NB4 (cell line): Measurements from ENCODE around the gene PLA2G15.

Source experiments
- DNase-seq: peaks from one replicate; pipeline ENCODE4 v3.0.0; 2010; ENCODE audit warnings: low read depth
- H3K4me3 ChIP-seq: one replicate; pipeline ENCODE4 v1.5.1; 2011; ENCODE audit warnings: mild to moderate bottlenecking, low read depth, low read length, moderate library complexity
- MYC ChIP-seq: IDR thresholded peaks from 2 replicates; pipeline ENCODE4 v1.6.1; 2011; ENCODE audit warnings: low read depth, low read length
- POLR2A ChIP-seq: IDR thresholded peaks from 2 replicates; pipeline ENCODE4 v1.6.1; 2011; ENCODE audit warnings: mild to moderate bottlenecking; ENCODE audit not compliant: insufficient read length; ENCODE audit errors: extremely low read depth
- TF ChIP-seq, protein P1 (sequence below): IDR thresholded peaks from 2 replicates; pipeline ENCODE4 v1.6.1; 2011; ENCODE audit warnings: low read depth, low read length
- TF ChIP-seq, protein P2 (sequence below): IDR thresholded peaks from one replicate; pipeline ENCODE4 v1.5.1; 2012; ENCODE audit warnings: low read depth, low read length

The PLA2G15 gene

DNA sequence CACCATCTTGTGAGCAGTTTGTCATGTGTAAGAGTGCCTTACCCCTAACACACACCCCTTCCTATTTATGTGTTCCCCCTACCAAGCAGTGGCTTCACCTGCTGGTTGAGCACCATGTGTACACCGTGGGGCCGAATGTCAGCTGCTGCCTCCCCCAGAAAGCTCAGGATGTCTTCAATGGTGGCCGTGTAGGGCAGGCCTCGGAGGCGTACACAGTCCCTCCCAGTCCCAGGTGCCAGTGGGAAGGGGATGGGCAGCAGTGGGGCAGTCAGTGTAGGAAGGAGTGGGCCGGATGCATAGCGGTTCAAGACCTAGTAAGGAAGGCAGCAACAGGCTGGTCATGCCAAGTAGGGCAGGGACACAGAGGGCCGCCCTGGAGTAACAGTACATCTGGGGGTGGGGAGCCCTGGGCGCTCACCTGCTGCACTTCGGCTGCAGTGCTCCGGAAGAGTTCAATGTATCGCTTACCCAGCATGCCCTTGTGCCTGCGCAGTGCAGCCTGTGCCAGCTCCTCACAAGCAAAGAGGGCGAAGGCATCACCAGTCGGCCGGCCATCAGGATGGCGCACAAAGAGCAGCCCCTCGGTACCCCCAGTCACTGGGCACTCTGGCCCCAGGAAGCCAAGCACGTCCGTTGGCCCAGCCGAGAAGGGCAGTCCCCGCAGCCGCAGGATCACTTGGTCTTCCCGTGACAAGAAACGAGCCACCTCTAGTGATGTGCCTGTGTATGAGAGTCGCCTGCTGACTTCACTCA lies 13.6 kb upstream of the PLA2G15 start:
- no peak overlapping the region for H3K4me3 ChIP-seq
- no peak for DNase-seq
- TF ChIP-seq MYC: no peak
- TF ChIP-seq, protein P1, sequence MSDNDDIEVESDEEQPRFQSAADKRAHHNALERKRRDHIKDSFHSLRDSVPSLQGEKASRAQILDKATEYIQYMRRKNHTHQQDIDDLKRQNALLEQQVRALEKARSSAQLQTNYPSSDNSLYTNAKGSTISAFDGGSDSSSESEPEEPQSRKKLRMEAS: no peak
- TF ChIP-seq, protein P2, sequence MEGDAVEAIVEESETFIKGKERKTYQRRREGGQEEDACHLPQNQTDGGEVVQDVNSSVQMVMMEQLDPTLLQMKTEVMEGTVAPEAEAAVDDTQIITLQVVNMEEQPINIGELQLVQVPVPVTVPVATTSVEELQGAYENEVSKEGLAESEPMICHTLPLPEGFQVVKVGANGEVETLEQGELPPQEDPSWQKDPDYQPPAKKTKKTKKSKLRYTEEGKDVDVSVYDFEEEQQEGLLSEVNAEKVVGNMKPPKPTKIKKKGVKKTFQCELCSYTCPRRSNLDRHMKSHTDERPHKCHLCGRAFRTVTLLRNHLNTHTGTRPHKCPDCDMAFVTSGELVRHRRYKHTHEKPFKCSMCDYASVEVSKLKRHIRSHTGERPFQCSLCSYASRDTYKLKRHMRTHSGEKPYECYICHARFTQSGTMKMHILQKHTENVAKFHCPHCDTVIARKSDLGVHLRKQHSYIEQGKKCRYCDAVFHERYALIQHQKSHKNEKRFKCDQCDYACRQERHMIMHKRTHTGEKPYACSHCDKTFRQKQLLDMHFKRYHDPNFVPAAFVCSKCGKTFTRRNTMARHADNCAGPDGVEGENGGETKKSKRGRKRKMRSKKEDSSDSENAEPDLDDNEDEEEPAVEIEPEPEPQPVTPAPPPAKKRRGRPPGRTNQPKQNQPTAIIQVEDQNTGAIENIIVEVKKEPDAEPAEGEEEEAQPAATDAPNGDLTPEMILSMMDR: no peak
- TF ChIP-seq POLR2A: no peak

GRCh38 chr16:68232335-68232734 lies 12.8 kb upstream of the PLA2G15 start:
- H3K4me3 ChIP-seq: no peak overlapping the region
- no peak for DNase-seq
- TF ChIP-seq, protein P1: no peak
- no peak for TF ChIP-seq MYC
- TF ChIP-seq POLR2A: no peak
- TF ChIP-seq, protein P2: no peak

DNA sequence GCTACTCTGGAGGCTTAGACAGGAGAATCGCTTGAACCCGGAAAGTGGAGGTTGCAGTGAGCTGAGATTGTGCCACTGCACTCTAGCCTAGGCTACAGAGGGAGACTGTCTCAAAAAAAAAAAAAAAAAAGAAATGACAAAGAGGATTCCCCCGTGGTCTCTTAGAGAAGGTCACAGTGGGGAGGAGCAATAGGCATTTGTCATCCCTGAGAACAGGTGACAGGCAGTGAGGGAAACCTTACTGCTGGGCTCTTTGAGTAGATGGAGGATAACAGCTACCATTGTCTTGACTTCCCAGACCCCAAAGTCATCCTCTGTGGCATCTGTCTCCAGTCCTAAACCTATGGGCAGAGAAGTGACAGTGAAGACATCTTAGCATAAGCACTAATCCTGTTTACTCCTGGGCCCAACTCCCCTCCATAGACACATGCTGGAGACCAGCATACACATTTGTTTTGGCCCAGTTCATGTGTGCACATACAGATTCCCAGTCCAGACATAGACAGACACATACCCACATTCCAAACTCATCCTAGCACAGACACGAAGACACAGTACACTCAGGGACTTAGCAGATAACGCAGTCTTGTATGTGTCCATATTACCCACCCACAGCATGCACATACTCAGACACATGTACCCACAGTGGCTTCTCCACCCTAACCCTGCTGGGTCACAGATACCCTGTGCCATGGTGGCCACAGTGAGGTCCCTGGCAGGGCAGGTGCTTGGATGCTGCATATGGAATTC lies 11.9 kb upstream of the PLA2G15 start:
- no peak for DNase-seq
- no peak for TF ChIP-seq POLR2A
- TF ChIP-seq, protein P1: no peak
- TF ChIP-seq, protein P2: no peak
- no peak for TF ChIP-seq MYC
- H3K4me3 ChIP-seq: no peak overlapping the region

- DNase-seq: no peak
- no peak for TF ChIP-seq MYC
- TF ChIP-seq, protein P2: no peak
- no peak for TF ChIP-seq POLR2A
- TF ChIP-seq, protein P1: no peak
- H3K4me3 ChIP-seq: no peak overlapping the region
Observed at GRCh38 chr16:68233835-68234187, 11.4 kb upstream of the PLA2G15 start.

- DNase-seq: no peak
- no peak overlapping the region for H3K4me3 ChIP-seq
Observed at GRCh38 chr16:68234188-68235107, 10.7 kb upstream of the PLA2G15 start.

More at GRCh38 chr16:68234188-68235107, 10.7 kb upstream of the PLA2G15 start:
- TF ChIP-seq POLR2A: no peak
- TF ChIP-seq, protein P1: no peak
- TF ChIP-seq MYC: no peak
- TF ChIP-seq, protein P2: no peak
